ENCODE results near the gene KIF15. TPM values are rescaled to one million over a fixed set of nuclear protein-coding genes. Genes with fewer than 3 reads are reported as not detected.

The KIF15 gene
- total and polyA plus RNA-seq, 7 donors: 0.07 to 1.2 (median 0.25) TPM

DNA sequence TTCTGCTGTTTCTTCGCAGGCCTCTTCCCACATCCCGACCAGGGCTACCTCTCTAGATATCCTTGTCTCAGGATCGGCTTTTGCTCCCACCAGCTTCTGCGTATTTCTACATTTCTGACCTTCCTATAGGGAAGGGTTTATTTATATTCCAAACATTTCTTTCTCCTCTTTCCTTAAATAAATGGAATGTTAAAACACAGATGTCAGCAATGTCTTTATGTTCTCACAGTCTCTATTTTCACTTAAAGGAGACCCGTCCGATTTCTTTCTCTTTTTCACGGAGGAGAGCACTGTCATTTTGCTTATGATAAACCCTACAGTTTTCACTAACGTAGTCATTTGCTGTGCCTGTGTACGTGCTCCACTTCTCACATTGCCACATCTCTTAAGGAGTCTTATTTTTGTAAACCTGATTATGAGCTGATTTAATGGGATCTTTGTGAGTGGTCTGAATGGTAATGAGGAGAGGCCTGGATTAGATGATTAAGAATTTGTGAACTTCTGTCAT, 630 bp downstream of the KIF15 start:
- Histone ChIP-seq H3K4me1 (peaks cover 7% of the 10 kb centered on the region), H3K36me3 (ENCODE audit: insufficient read depth in 1 of 2, low read depth in 1 of 2) (peaks cover 2 to 22% of the 10 kb centered on the region in 2 donors), H3K27me3 (ENCODE audit: insufficient read depth in 3 of 3, low read length in 2 of 3) (no peaks in the 10 kb centered on the region), H3K27ac (no peak overlapping the region), H3K4me3 (peak overlapping the region; percentile 94), H3K9me3 (peaks cover 9% of the 10 kb centered on the region)
- WGBS, 3 donors: 1 to 2% (median 1%) methylated on average over 9 of the region's 9 CpGs
- ATAC-seq: no peak
- TF ChIP-seq, protein P1, sequence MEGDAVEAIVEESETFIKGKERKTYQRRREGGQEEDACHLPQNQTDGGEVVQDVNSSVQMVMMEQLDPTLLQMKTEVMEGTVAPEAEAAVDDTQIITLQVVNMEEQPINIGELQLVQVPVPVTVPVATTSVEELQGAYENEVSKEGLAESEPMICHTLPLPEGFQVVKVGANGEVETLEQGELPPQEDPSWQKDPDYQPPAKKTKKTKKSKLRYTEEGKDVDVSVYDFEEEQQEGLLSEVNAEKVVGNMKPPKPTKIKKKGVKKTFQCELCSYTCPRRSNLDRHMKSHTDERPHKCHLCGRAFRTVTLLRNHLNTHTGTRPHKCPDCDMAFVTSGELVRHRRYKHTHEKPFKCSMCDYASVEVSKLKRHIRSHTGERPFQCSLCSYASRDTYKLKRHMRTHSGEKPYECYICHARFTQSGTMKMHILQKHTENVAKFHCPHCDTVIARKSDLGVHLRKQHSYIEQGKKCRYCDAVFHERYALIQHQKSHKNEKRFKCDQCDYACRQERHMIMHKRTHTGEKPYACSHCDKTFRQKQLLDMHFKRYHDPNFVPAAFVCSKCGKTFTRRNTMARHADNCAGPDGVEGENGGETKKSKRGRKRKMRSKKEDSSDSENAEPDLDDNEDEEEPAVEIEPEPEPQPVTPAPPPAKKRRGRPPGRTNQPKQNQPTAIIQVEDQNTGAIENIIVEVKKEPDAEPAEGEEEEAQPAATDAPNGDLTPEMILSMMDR (IDR thresholded peaks at IDR 0.05): no peak
- no peak for DNase-seq
- intact Hi-C loops (cut with DNase I): loop anchor here in 1 of 2 donors (5.0 kb wide), 2 partner anchors 100 to 150 kb away; partner anchors contain the start of gene TMEM42

DNA sequence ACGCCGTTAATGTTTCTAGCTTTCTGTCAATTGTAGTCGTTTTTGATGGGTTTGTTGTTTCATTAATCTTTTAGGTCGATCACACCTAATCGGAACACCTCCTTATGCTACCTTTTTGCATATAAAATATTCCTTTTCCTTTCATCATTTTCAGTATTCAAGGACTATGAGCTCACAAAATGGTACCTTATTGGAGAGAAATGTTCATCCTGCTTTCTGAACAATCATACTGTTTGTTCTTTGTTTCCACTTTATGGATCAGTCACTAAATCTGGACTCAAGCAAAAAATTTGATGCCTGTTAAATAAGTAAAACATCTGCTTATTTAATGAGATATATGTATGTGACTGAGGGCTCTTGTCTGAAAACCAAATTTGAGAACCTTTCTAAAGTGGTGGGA, 1.1 kb downstream of the KIF15 start:
- Histone ChIP-seq H3K4me3 (no peak overlapping the region), H3K9me3 (peaks cover 9% of the 10 kb centered on the region), H3K36me3 (ENCODE audit: insufficient read depth in 1 of 2, low read depth in 1 of 2) (peaks cover under 1 to 18% of the 10 kb centered on the region in 2 donors), H3K4me1 (peaks cover 7% of the 10 kb centered on the region), H3K27me3 (ENCODE audit: insufficient read depth in 3 of 3, low read length in 2 of 3) (no peaks in the 10 kb centered on the region), H3K27ac (no peak overlapping the region)
- no peak for ATAC-seq
- no peak for DNase-seq
- 30 to 44% (median 34%) methylated on average over 5 of the region's 5 CpGs for WGBS, 3 donors
- intact Hi-C loops (cut with DNase I): loop anchor here in 1 of 2 donors (5.0 kb wide), 2 partner anchors 100 to 150 kb away; partner anchors contain the start of gene TMEM42
- TF ChIP-seq, protein P1 (IDR thresholded peaks at IDR 0.05): no peak

DNA sequence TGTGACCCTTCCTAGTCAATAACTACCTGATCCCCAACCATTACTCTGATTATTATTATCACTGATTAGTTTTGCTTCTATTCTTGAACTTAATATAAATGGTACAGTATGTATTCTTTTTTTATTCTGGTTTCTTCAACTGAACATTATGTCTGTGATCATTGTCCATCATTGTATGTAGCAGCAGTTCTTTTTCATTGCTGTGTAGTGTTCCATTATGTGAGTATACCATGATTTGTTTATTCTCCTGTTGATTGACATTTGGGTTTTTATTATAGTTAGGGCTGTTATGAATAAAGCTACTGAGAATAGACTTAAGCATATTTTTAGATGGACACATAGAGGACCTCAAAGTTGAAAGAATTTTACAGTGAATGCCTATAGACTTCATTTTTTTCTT, 2.7 kb downstream of the KIF15 start:
- H3K4me3 ChIP-seq: no peak overlapping the region
- ATAC-seq (no peak), DNase-seq (no peak)
- H3K27me3 ChIP-seq (ENCODE audit: insufficient read depth in 3 of 3, low read length in 2 of 3): no peaks in the 10 kb centered on the region
- TF ChIP-seq, protein P1 (IDR thresholded peaks at IDR 0.05): no peak
- no peak overlapping the region for H3K27ac ChIP-seq
- intact Hi-C loops (cut with DNase I): loop anchor here in 1 of 2 donors (5.0 kb wide), 2 partner anchors 98 to 148 kb away; partner anchors contain the start of gene TMEM42
- H3K4me1 ChIP-seq: peaks cover 7% of the 10 kb centered on the region
- peaks cover 8% of the 10 kb centered on the region for H3K9me3 ChIP-seq
- H3K36me3 ChIP-seq (ENCODE audit: insufficient read depth in 1 of 2, low read depth in 1 of 2): peaks cover 0 to 3% of the 10 kb centered on the region in 2 donors

DNA sequence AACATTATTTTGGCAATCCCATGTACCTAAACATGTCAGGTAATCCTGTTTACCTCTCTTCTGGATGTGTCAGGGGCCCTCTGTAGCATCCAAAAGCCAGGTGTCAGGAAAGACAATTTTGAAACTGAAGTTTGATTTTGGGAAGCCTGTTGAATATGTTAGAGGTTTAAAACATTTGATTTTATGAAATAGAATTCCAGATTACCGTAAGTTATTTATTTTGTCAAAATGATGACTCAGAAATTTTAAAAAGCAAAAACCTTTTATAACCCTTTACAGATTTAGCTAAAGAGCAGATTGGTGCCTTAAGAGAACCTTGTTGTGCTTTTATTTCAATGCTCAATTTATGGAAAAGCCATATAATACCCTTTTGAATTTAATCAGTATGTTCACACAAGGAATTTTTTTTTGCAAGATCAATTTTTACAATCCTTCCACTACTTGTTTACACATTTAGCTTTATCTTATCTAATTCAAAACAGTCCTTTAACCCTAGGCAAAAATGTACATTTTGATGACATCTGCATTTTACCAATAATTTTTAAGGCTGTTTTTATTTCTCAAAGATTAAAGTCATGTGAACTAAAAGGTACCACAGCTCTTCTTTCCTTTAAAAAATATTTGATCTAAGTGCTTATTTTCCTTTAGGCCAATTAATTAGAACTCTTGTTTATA, 10.0 kb downstream of the KIF15 start:
- no peaks in the 10 kb centered on the region for H3K27me3 ChIP-seq (ENCODE audit: insufficient read depth in 3 of 3, low read length in 2 of 3)
- DNase-seq: no peak
- intact Hi-C loops (cut with DNase I): no loop called here
- TF ChIP-seq, protein P1 (IDR thresholded peaks at IDR 0.05): no peak
- no peak overlapping the region for H3K27ac ChIP-seq
- no peaks in the 10 kb centered on the region for H3K36me3 ChIP-seq (ENCODE audit: insufficient read depth in 1 of 2, low read depth in 1 of 2)
- WGBS, 3 donors: 94 to 100% (median 94%) methylated on average over 1 of the region's 1 CpG
- no peak for ATAC-seq
- H3K4me1 ChIP-seq: no peaks in the 10 kb centered on the region
- peaks cover 25% of the 10 kb centered on the region for H3K9me3 ChIP-seq
- H3K4me3 ChIP-seq: no peak overlapping the region

All from psoas muscle (tissue), 8 donors.